Fibroblast of peridontal ligament (primary cell): Measurements from ENCODE around the gene PLCG1.
"Not testable (repeated sequence)": the region's sequence is repeated elsewhere in the genome, so short reads cannot be mapped to it uniquely, and the experiment has no call there.

Experiments
- DNase-seq: peaks from one replicate; pipeline ENCODE4 v3.0.0-alpha.2; 2010; ENCODE audit errors: extremely low read depth

The PLCG1 gene

GRCh38 chr20:41124451-41125094 lies 12.8 kb upstream of the PLCG1 start:
- no peak for DNase-seq

- no peak for DNase-seq
Measured at GRCh38 chr20:41125530-41126457, 11.5 kb upstream of the PLCG1 start.

GRCh38 chr20:41126719-41127118 lies 10.6 kb upstream of the PLCG1 start:
- DNase-seq = no peak

- not testable (repeated sequence) for DNase-seq
Measured at GRCh38 chr20:41128317-41128716, 9.0 kb upstream of the PLCG1 start.

GRCh38 chr20:41131594-41132387 lies 5.6 kb upstream of the PLCG1 start:
- DNase-seq = no peak

GRCh38 chr20:41132388-41132775 lies 5.0 kb upstream of the PLCG1 start:
- DNase-seq = not testable (repeated sequence)

GRCh38 chr20:41133709-41134361 lies 3.5 kb upstream of the PLCG1 start:
- no peak for DNase-seq

- no peak for DNase-seq
Measured at GRCh38 chr20:41134362-41135186, 2.8 kb upstream of the PLCG1 start.

- DNase-seq = peak; percentile 8
Measured at GRCh38 chr20:41135187-41135887, 2.0 kb upstream of the PLCG1 start.

GRCh38 chr20:41135888-41136679 lies 1.3 kb upstream of the PLCG1 start:
- DNase-seq = no peak

- peak; percentile 41 for DNase-seq
Measured at GRCh38 chr20:41137614-41138474, 501 bp downstream of the PLCG1 start.

- DNase-seq = peak; percentile 18
Measured at GRCh38 chr20:41138475-41139226, 1.3 kb downstream of the PLCG1 start.

- no peak for DNase-seq
Measured at GRCh38 chr20:41139227-41140093, 2.1 kb downstream of the PLCG1 start.

GRCh38 chr20:41140226-41141133 lies 3.1 kb downstream of the PLCG1 start:
- no peak for DNase-seq

- DNase-seq = peak; percentile 7
Measured at GRCh38 chr20:41141153-41141815, 3.9 kb downstream of the PLCG1 start.
